Measurements from ENCODE around the gene GUCA1A.
"Not testable (repeated sequence)": the region's sequence is repeated elsewhere in the genome, so short reads cannot be mapped to it uniquely, and the experiment has no call there.

Gene GUCA1A

DNA sequence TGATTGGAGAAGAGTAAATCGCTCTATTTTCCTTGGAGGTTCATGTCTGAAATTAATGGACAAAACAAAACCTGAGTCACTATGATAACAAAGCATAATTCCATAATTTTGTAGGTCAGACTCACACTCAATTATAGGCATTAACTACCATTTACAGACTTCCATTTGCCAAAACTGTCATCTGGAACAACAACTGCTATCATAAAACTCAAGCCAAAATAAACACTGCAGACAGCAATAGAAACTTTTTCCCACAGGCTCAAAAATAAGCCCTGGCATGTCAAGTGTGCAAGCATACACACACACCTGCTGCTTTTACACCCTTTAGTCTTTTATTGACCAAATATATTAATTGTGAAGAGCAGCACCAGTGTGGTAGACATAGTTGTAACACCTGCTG lies 37.4 kb downstream of the GUCA1A start:
- DNase-seq (ENCODE audit: low read depth in 2 of 2) = no peak

DNA sequence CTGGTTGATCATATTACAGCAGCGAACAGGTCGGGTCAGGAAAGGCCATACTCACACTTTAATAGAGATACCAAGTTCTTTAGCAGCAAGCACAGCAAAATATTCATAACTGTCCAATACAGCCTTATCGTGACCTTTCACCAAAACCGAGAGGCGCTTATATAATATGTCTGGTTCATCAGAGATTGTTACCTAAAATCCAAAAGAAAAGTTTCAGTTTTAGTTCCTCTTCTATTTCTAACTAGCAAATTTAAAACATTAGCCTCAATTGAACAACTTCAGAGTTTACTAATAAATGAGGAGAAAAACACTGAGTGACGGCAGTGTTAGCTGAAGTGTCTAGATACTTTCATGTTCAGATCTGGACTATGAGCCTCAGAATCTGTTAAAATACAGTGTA lies 38.6 kb downstream of the GUCA1A start:
- DNase-seq (ENCODE audit: low read depth in 2 of 2) = no peak

GRCh38 chr6:42212442-42212841 lies 39.3 kb downstream of the GUCA1A start:
- no peak for DNase-seq (ENCODE audit: low read depth in 2 of 2)

GRCh38 chr6:42216495-42216894 lies 43.3 kb downstream of the GUCA1A start:
- DNase-seq (ENCODE audit: low read depth in 2 of 2) = not testable (repeated sequence)

- no peak for DNase-seq (ENCODE audit: low read depth in 2 of 2)
These were observed 44.0 kb downstream of the GUCA1A start for GRCh38 chr6:42217157-42217518.

DNA sequence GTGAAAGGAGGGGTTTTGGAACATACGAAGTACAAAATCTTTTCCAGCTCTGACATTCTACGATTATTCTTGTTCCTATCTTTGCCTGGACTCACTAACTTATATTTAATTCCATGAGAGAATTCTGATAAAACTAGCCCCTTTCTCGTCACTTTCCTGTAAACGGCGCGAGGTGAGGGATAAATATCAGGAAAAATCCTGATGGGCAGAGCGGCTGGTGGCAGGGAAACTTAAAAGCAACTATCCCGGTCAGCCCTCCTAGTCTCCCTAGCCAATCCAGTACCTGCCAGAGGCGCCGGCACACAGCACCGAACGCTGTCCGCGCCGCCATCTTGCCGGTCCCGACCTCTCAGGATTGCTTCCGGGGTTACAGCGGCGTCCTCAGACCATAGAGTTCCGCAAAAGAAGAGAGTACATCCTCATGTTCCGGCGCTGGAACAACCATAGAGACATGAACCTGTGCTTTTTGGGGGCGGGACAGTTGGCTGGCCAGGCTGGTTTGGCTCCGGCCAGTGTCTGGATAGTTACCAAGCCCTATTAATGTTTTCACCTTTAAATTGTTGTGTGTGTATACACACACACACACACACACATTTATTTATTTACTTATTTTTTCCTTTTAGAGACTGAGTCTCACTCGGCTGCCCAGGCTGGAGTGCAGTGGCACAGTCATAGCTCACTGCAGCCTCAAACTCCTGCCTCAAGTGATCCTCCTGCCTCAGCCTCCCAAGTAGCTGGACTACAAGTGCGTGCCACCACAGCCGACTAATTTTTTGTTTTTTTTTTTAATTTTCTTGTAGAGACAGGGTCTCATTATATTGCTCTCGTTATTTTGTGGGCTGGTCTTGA lies 44.6 kb downstream of the GUCA1A start, which contains the start of gene MRPS10:
Gene MRPS10 (minus strand): TSS at position 343 of the 849 bp plus-strand sequence. CDS start 12 bp downstream, at position 331.
- peak; percentile 81 to 85 for DNase-seq (ENCODE audit: low read depth in 2 of 2)

DNA sequence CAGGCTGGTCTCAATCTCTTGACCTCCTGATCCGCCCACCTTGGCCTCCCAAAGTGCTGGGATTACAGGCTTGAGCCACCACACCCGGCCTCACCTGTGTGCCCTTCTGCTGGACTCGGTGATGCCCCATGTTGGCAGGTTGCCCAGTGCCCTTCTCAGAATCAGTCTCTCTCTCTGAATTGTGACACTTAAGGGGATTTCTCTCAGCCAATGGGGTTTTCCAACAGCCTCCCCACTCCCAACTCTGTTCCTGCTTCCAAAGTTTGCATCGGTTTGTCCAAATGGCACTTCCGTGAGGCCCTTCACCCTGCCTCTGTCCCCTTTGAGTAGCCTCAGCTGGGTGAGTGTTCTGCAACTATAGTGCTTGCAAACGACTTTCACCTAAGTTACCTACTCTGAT lies 47.6 kb downstream of the GUCA1A start:
- DNase-seq (ENCODE audit: low read depth in 2 of 2) = no peak

GRCh38 chr6:42221546-42221945 lies 48.4 kb downstream of the GUCA1A start:
- DNase-seq (ENCODE audit: low read depth in 2 of 2) = no peak

- no peak for DNase-seq (ENCODE audit: low read depth in 2 of 2)
These were observed 49.3 kb downstream of the GUCA1A start for GRCh38 chr6:42222448-42222847.

GRCh38 chr6:42224222-42225028 lies 51.3 kb downstream of the GUCA1A start:
- no peak for DNase-seq (ENCODE audit: low read depth in 2 of 2)

DNA sequence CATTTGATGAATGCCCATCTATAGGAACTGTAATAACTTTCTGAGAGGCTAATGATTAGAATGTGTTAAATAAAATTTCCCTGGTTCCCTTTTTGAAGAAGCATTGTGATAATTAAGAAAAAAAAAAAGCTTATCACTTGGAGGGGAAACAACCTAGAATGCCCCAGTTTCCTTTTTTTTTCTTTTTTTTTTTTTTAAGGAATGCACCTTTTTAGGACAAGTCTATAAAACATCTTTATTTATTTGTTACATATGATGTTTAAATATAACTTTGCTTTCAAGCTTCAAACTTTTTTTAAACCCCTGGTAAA lies 51.8 kb downstream of the GUCA1A start:
- DNase-seq (ENCODE audit: low read depth in 2 of 2) = no peak

- no peak for DNase-seq (ENCODE audit: low read depth in 2 of 2)
These were observed 52.3 kb downstream of the GUCA1A start for GRCh38 chr6:42225419-42225818.

- DNase-seq (ENCODE audit: low read depth in 2 of 2) = no peak
These were observed 53.0 kb downstream of the GUCA1A start for GRCh38 chr6:42226161-42226611.

DNA sequence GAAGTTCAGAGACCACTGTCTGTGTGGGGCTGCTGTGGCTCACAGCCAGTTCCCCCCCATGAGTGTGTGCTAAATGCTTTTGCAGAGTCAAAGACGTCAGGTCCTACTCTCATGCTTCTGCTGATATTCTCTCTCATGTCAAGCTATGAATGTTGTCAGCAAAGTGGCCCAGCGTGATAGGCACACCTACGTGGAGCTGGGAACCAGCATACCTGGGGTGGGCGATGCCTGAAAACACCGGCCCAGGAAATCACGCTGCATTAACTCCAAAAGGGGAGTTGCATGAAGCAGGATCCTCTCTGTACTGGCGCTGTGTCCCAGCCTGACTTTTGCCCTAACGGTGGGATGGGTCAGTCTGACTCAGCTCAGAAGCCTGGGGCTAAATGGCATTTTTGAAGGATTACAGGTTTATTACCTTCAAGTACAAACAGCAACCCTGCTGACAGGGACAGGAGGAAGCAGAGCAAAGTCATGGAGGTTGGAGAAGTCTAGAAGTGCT lies 53.5 kb downstream of the GUCA1A start:
- DNase-seq (ENCODE audit: low read depth in 2 of 2) = no peak

DNA sequence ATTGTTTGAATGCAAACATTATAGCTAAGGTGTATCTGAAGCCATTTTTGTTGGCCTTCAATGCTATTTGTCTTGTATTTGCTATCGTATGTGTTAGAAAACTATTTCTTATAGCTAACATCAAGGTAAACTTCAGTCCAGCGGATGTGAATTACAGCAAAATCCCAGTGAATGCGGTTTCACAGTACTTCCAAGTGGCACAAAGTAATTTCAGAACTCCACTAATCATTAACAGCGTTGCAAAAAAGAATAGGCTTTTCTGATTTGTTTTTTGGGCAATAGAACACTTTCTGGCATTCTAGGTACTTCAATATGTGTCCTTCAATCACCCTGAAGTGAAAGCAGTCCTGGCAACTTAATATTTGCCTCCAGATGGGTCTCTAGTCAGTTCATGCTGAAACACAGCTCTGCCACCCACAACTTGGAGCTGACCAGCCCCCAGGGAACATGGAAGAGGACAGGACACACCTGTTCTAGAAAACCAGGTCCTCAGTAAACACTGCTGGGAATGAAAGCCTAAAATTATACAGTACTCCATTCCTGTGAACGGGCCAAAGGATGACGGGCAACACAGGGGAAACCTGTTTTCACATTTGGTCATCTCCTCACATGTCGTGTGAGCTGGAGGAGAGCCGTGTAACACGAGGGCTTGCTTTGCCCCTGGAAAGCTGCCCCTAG lies 54.1 kb downstream of the GUCA1A start:
- no peak for DNase-seq (ENCODE audit: low read depth in 2 of 2)

DNA sequence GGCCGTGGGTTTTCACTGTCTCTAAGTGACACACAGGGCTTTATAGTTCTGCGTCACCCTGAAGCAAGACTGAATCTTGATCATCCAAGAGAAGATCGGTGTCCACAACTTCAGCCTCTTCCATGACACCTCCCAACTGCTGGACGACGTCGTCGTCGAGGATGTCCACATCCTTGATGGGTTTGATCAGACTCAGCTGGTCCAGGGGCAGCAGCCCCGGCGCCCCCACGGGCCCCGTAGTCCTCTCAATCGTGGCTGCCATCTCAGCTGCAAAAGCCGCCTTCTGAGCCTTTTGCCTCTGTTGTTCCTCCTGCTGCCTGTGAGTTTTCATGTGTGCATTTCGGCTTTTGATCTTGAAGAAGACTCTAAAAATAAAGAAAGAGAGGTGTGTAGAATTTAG lies 55.1 kb downstream of the GUCA1A start:
- no peak for DNase-seq (ENCODE audit: low read depth in 2 of 2)

Measured in stimulated activated CD4-positive, alpha-beta T cell treated with anti-CD3 and anti-CD28 coated beads, Interleukin-1b, Interleukin-23, amount 100 ng/mL, for 4 hours (primary cell).